Measurements from ENCODE around the gene TSPAN11.

TSPAN11 gene

DNA sequence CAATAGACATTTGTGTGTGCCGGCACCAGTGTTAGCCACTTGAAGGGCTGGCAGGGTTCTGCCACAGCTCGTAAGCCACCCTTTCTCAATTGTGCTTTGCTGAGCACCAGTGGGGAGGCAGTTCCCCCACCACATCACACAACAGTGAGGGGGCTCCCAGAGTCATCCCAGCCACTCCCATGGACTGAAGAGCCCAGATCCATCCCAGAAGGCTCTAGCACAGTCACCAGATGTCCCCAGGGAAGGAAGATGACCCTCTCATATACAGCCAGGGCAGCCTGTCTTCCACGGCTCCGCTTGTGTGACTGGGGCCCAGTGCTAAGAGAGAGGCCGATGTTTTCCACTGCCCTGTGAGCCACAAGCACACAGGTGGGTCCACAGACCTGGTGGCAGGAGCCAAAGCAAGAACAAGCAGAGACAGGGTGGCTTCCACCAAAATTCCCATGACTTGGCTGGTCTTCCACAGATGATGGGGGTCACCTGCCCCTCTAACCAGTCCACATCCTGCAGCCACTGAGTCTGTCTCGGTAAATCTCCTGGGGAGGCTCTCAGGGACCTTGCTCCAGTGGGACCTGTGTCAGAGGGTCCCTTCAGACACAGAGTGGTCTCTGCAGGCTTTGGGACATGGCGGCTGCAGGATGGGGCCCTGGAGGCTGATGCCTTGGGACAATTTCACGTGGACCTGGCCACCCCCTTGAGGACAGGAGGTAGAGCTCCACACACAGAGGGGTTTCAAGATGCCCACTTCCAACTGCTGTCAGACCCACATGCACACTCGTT is 75.2 kb downstream of the TSPAN11 start:
- H3K4me3 ChIP-seq (replicated peaks; ENCODE audit: low read depth, low read length): no peak overlapping the region
- DNase-seq (ENCODE audit: extremely low read depth, low read depth): no peak
- no peak for TF ChIP-seq CTCF (IDR thresholded peaks at IDR 0.05; ENCODE audit: low read depth, low read length, missing control alignments)

DNA sequence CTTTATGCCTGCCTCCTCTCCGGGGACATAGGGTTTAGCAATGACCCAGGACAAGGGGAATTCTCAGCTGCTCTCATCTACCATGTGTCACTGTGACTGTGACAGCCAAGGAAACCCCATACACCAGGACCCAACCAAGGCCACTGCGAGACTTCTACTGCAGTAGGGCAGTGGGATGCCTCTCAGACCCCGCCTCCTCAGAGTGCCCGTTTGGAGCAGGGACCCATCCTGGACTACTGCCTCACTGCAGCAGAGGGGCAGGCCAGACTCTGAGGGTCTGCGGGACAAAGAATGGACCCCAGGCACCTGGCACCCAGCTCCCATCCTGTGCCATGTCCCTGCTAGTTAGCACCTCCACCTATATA is 75.8 kb downstream of the TSPAN11 start:
- H3K4me3 ChIP-seq (replicated peaks; ENCODE audit: low read depth, low read length): no peak overlapping the region
- DNase-seq (ENCODE audit: extremely low read depth, low read depth): no peak
- no peak for TF ChIP-seq CTCF (IDR thresholded peaks at IDR 0.05; ENCODE audit: low read depth, low read length, missing control alignments)

- DNase-seq (ENCODE audit: extremely low read depth, low read depth): no peak
- TF ChIP-seq CTCF (IDR thresholded peaks at IDR 0.05; ENCODE audit: low read depth, low read length, missing control alignments): no peak
- H3K4me3 ChIP-seq (replicated peaks; ENCODE audit: low read depth, low read length): no peak overlapping the region
Observed at GRCh38 chr12:31002999-31003398, 76.5 kb downstream of the TSPAN11 start.

- no peak for DNase-seq (ENCODE audit: extremely low read depth, low read depth)
- no peak for TF ChIP-seq CTCF (IDR thresholded peaks at IDR 0.05; ENCODE audit: low read depth, low read length, missing control alignments)
- no peak overlapping the region for H3K4me3 ChIP-seq (replicated peaks; ENCODE audit: low read depth, low read length)
Observed at GRCh38 chr12:31003861-31004640, 77.5 kb downstream of the TSPAN11 start.

- no peak for TF ChIP-seq CTCF (IDR thresholded peaks at IDR 0.05; ENCODE audit: low read depth, low read length, missing control alignments)
- no peak overlapping the region for H3K4me3 ChIP-seq (replicated peaks; ENCODE audit: low read depth, low read length)
- no peak for DNase-seq (ENCODE audit: extremely low read depth, low read depth)
Observed at GRCh38 chr12:31004666-31005065, 78.1 kb downstream of the TSPAN11 start.

- no peak for DNase-seq (ENCODE audit: extremely low read depth, low read depth)
- no peak overlapping the region for H3K4me3 ChIP-seq (replicated peaks; ENCODE audit: low read depth, low read length)
- no peak for TF ChIP-seq CTCF (IDR thresholded peaks at IDR 0.05; ENCODE audit: low read depth, low read length, missing control alignments)
Observed at GRCh38 chr12:31005256-31005943, 78.9 kb downstream of the TSPAN11 start.

Measured in HFF-Myc (cell line).